ENCODE measurements around the gene COX5A. TPM values are rescaled to one million over a fixed set of nuclear protein-coding genes. Genes with fewer than 3 reads are reported as not detected.

COX5A gene
- total RNA-seq, 1 donor from 2014 or later, result 207 TPM

- peaks cover 46% of the 10 kb centered on the region for H3K27me3 Mint-ChIP-seq (ENCODE audit: low read depth, unreplicated experiment)
- no peak overlapping the region for H2AFZ ChIP-seq (ENCODE audit: low read depth, low read length)
Observed at GRCh38 chr15:74960286-74960685, 22.4 kb upstream of the COX5A start.

GRCh38 chr15:74959586-74959939 lies 21.7 kb upstream of the COX5A start:
- H3K4me1 Mint-ChIP-seq (ENCODE audit: low read depth, unreplicated experiment), result peaks cover 3% of the 10 kb centered on the region
- H3K4me2 ChIP-seq (ENCODE audit: low read length), result peak overlapping the region; percentile 80

More at GRCh38 chr15:74960286-74960685, 22.4 kb upstream of the COX5A start:
- DNase-seq (ENCODE audit: low read depth) (no peak), FAIRE-seq (no peak)
- H3K4me3 ChIP-seq (ENCODE audit: insufficient read depth, low read depth, low read length), result no peak overlapping the region
- H3K4me3 Mint-ChIP-seq (ENCODE audit: unreplicated experiment), result no peak overlapping the region
- H4K20me1 ChIP-seq (ENCODE audit: insufficient read depth, low read length), result peaks cover 2% of the 10 kb centered on the region
- peaks cover 32% of the 10 kb centered on the region for H3K27me3 ChIP-seq (ENCODE audit: insufficient read depth, low read length)
- no peaks in the 10 kb centered on the region for H3K36me3 ChIP-seq (ENCODE audit: insufficient read depth, low read length)
- no peaks in the 10 kb centered on the region for H3K79me2 ChIP-seq (ENCODE audit: insufficient read depth, low read length)
- H3K27ac ChIP-seq (ENCODE audit: low read depth, low read length), result no peak overlapping the region
- peaks cover 6% of the 10 kb centered on the region for H3K4me1 Mint-ChIP-seq (ENCODE audit: low read depth, unreplicated experiment)
- peaks cover 28% of the 10 kb centered on the region for H3K4me1 ChIP-seq (ENCODE audit: insufficient read depth, low read length)
- TF ChIP-seq EZH2 (IDR thresholded peaks at IDR 0.05; ENCODE audit: insufficient read depth, low read length) (no peak), CTCF (IDR thresholded peaks at IDR 0.05; ENCODE audit: insufficient read depth, low read depth, low read length) (no peak)
- H3K4me2 ChIP-seq (ENCODE audit: low read length), result no peak overlapping the region
- H3K9me3 ChIP-seq (ENCODE audit: insufficient read depth, low read depth, low read length), result no peaks in the 10 kb centered on the region
- no peak overlapping the region for H3K27ac Mint-ChIP-seq (ENCODE audit: unreplicated experiment)
- no peaks in the 10 kb centered on the region for H3K9me3 Mint-ChIP-seq (ENCODE audit: unreplicated experiment)
- H3K9ac ChIP-seq (ENCODE audit: low read length), result no peak overlapping the region
- H3K36me3 Mint-ChIP-seq (ENCODE audit: low read depth, unreplicated experiment), result no peaks in the 10 kb centered on the region

More at GRCh38 chr15:74959586-74959939, 21.7 kb upstream of the COX5A start:
- Histone ChIP-seq H3K9ac (ENCODE audit: low read length) (no peak overlapping the region), H3K36me3 (ENCODE audit: insufficient read depth, low read length) (no peaks in the 10 kb centered on the region), H4K20me1 (ENCODE audit: insufficient read depth, low read length) (peaks cover 7% of the 10 kb centered on the region), H3K4me3 (ENCODE audit: insufficient read depth, low read depth, low read length) (no peak overlapping the region), H2AFZ (ENCODE audit: low read depth, low read length) (no peak overlapping the region), H3K9me3 (ENCODE audit: insufficient read depth, low read depth, low read length) (no peaks in the 10 kb centered on the region), H3K79me2 (ENCODE audit: insufficient read depth, low read length) (no peaks in the 10 kb centered on the region), H3K27me3 (ENCODE audit: insufficient read depth, low read length) (peaks cover 32% of the 10 kb centered on the region), H3K4me1 (ENCODE audit: insufficient read depth, low read length) (peaks cover 29% of the 10 kb centered on the region), H3K27ac (ENCODE audit: low read depth, low read length) (no peak overlapping the region)
- DNase-seq (ENCODE audit: low read depth) (no peak), FAIRE-seq (no peak)
- Mint-ChIP-seq H3K4me3 (ENCODE audit: unreplicated experiment) (peak overlapping the region; percentile 67), H3K27ac (ENCODE audit: unreplicated experiment) (peak overlapping the region; percentile 47), H3K9me3 (ENCODE audit: unreplicated experiment) (no peaks in the 10 kb centered on the region), H3K36me3 (ENCODE audit: low read depth, unreplicated experiment) (no peaks in the 10 kb centered on the region), H3K27me3 (ENCODE audit: low read depth, unreplicated experiment) (peaks cover 46% of the 10 kb centered on the region)
- TF ChIP-seq CTCF (IDR thresholded peaks at IDR 0.05; ENCODE audit: insufficient read depth, low read depth, low read length) (no peak), EZH2 (IDR thresholded peaks at IDR 0.05; ENCODE audit: insufficient read depth, low read length) (no peak)

Data from astrocyte (in vitro differentiated cells and primary cell).